Neural cell (in vitro differentiated cells): ENCODE results near the gene NBPF3.
"Not testable (repeated sequence)": the region's sequence is repeated elsewhere in the genome, so short reads cannot be mapped to it uniquely, and the experiment has no call there.

ENCODE experiments used
- CTCF ChIP-seq: fragments of 450-650 bp; IDR thresholded peaks from 2 replicates; pipeline ENCODE4 v1.5.1; 2014; ENCODE audit warnings: antibody characterized with exemption, mild to moderate bottlenecking, moderate library complexity; ENCODE audit not compliant: poor library complexity, severe bottlenecking
- EP300 ChIP-seq: fragments of 450-650 bp; conservative IDR thresholded peaks from 2 replicates; pipeline ENCODE4 v1.6.1; 2014; ENCODE audit warnings: antibody characterized with exemption, mild to moderate bottlenecking, moderate library complexity; ENCODE audit not compliant: poor library complexity, severe bottlenecking
- EZH2 ChIP-seq: fragments of 200-600, 300-800 bp; shearing (Covaris generic), sonication (generic); IDR thresholded peaks from 2 replicates; pipeline ENCODE4 v1.6.1; 2014; ENCODE audit warnings: antibody characterized with exemption, low read length, borderline replicate concordance, mild to moderate bottlenecking; ENCODE audit not compliant: insufficient read depth, poor library complexity, severe bottlenecking
- POLR2AphosphoS5 ChIP-seq: IDR thresholded peaks from 2 replicates; pipeline ENCODE4 v1.6.1; 2012
- SMC3 ChIP-seq: fragments of 450-650 bp; conservative IDR thresholded peaks from 2 replicates; pipeline ENCODE4 v1.6.1; 2014; ENCODE audit warnings: antibody characterized with exemption, mild to moderate bottlenecking, moderate library complexity; ENCODE audit not compliant: poor library complexity
- TF ChIP-seq, protein P1 (sequence below): IDR thresholded peaks from 2 replicates; pipeline ENCODE4 v1.6.1; 2012; ENCODE audit warnings: borderline replicate concordance

- not testable (repeated sequence) for TF ChIP-seq POLR2AphosphoS5, CTCF, EP300, EZH2, SMC3
- TF ChIP-seq, protein P1, sequence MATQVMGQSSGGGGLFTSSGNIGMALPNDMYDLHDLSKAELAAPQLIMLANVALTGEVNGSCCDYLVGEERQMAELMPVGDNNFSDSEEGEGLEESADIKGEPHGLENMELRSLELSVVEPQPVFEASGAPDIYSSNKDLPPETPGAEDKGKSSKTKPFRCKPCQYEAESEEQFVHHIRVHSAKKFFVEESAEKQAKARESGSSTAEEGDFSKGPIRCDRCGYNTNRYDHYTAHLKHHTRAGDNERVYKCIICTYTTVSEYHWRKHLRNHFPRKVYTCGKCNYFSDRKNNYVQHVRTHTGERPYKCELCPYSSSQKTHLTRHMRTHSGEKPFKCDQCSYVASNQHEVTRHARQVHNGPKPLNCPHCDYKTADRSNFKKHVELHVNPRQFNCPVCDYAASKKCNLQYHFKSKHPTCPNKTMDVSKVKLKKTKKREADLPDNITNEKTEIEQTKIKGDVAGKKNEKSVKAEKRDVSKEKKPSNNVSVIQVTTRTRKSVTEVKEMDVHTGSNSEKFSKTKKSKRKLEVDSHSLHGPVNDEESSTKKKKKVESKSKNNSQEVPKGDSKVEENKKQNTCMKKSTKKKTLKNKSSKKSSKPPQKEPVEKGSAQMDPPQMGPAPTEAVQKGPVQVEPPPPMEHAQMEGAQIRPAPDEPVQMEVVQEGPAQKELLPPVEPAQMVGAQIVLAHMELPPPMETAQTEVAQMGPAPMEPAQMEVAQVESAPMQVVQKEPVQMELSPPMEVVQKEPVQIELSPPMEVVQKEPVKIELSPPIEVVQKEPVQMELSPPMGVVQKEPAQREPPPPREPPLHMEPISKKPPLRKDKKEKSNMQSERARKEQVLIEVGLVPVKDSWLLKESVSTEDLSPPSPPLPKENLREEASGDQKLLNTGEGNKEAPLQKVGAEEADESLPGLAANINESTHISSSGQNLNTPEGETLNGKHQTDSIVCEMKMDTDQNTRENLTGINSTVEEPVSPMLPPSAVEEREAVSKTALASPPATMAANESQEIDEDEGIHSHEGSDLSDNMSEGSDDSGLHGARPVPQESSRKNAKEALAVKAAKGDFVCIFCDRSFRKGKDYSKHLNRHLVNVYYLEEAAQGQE, result not testable (repeated sequence)
Observed at GRCh38 chr1:21428481-21429073, 11.4 kb upstream of the NBPF3 start.
